ENCODE results near the gene P2RX4.
"Not testable (repeated sequence)": the region's sequence is repeated elsewhere in the genome, so short reads cannot be mapped to it uniquely, and the experiment has no call there.

Gene P2RX4

DNA sequence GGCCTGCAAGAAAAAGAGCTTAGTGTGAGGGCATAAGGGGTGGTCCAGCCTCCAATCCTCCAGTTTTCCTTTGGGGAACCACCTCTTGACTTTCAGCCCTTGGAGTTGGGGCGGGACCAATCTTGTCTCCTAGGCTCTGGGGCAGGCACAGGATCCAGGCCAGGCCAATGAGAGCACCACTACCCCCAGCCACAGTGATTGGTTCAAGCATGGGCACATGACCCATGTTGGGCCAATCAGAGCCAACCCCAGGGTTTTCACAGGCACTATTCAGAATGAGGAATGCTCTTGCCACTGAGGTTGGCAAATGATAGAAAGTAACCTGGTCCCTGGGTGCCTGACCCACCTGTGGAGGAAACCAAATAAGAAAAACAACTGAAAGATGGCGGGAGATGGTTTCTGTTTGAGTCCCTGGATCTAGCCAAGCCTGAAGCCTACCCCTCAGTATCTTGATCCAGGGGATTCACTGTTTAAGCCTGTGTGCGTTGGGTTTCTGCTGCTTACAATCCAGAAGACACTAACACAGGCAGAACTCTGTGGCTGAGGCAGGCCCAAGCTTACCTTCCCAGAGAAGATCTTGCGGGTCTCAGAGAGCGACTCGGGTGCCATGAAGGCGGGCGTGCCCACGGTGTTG lies 42.9 kb downstream of the P2RX4 start:
- DNase-seq (no peak), ATAC-seq (replicated peaks) (no peak)
- no peaks in the 10 kb centered on the region for H3K27me3 Mint-ChIP-seq
- peaks cover 66 to 80% of the 10 kb centered on the region in 2 donors for H3K36me3 Mint-ChIP-seq
- H3K9me3 Mint-ChIP-seq = peaks cover 4% of the 10 kb centered on the region in 2 donors
- H3K27ac Mint-ChIP-seq = no peak overlapping the region
- H3K4me3 Mint-ChIP-seq = no peak overlapping the region
- H3K4me1 Mint-ChIP-seq = peaks cover 1 to 7% of the 10 kb centered on the region in 2 donors

DNA sequence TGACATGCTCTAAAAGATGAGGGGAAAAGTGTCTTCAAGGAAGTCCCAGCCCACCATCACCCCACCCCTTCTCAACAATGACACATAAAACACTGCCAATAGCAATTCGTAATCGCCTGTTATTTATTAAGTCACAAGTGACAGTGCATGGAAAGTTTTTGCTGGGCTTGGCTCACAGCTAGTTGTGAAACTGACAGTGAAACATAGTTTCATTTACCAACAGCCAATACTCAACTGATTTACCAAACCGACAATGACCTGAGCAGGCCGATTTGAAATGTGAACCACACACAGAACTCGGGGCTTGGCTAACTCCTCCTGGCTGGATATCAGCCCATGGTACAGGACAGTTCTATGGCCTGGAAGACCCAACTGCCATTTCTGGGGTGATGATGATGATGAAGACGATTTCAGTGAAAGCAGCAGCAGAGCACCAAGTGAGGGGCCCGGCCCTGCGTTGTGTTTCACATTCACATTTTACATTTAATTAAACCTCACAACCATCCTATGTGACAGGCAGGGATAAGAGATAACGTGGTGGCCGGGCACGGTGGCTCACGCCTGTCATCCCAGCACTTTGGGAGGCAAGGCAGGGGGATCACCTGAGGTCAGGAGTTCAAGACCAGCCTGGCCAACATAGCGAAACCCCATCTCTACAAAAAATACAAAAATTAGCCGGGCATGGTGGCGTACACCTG lies 43.9 kb downstream of the P2RX4 start:
- Mint-ChIP-seq H3K4me1 (peaks cover 1 to 3% of the 10 kb centered on the region in 2 donors), H3K27ac (peak overlapping the region; percentile 83), H3K27me3 (no peaks in the 10 kb centered on the region), H3K36me3 (peaks cover 65 to 78% of the 10 kb centered on the region in 2 donors), H3K9me3 (peaks cover 4% of the 10 kb centered on the region in 2 donors), H3K4me3 (no peak overlapping the region)
- ATAC-seq (replicated peaks) (no peak), DNase-seq (no peak)

GRCh38 chr12:121255433-121255832 lies 45.5 kb downstream of the P2RX4 start:
- H3K4me3 Mint-ChIP-seq = no peak overlapping the region
- peaks cover 63 to 77% of the 10 kb centered on the region in 2 donors for H3K36me3 Mint-ChIP-seq
- no peak for DNase-seq
- no peak for ATAC-seq (replicated peaks)
- no peak overlapping the region for H3K27ac Mint-ChIP-seq
- H3K4me1 Mint-ChIP-seq = peaks cover 0 to 1% of the 10 kb centered on the region in 2 donors
- no peaks in the 10 kb centered on the region for H3K27me3 Mint-ChIP-seq
- peaks cover 4% of the 10 kb centered on the region in 2 donors for H3K9me3 Mint-ChIP-seq

DNA sequence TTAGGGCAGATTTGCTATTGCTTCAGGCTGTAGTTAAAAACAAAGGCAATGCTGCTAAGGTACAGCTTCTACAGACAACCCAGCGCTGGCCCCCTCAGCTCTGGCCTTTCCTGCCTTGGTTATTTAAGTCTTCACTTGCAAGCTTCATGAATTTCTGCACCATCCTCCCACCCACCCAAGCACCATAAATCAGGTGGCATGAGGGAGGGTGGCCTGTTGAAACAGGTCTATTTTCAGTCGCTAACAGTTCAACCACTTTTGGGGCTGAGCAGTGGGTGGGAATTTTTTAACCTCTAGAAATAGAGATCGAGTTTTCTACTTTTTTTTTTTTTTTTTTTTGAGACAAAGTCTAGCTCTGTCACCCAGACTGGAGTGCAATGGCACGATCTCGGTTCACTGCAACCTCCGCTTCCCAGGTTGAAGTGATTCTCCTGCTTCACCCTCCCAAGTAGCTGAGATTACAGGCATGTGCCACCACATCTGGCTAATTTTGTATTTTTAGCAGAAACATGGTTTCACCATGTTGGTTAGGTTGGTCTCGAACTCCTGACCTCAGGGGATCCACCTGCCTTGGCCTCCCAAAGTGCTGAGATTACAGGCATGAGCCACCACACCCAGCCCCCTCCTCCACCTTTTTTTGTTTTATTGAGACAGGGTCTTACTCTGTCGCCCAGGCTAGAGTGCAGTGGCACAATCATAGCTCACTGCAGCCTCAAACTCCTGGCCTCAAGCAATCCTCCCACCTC lies 47.9 kb downstream of the P2RX4 start:
- H3K4me3 Mint-ChIP-seq, H3K4me1 Mint-ChIP-seq, H3K27ac Mint-ChIP-seq, H3K27me3 Mint-ChIP-seq, H3K9me3 Mint-ChIP-seq, DNase-seq: not testable (repeated sequence)
- H3K36me3 Mint-ChIP-seq = peaks cover 60 to 76% of the 10 kb centered on the region in 2 donors
- peak in 1 of 2 donors; percentile 61 for ATAC-seq (replicated peaks)

- peaks cover 58 to 72% of the 10 kb centered on the region in 2 donors for H3K36me3 Mint-ChIP-seq
- DNase-seq = no peak
- peaks cover 0 to 1% of the 10 kb centered on the region in 2 donors for H3K4me1 Mint-ChIP-seq
- no peaks in the 10 kb centered on the region for H3K9me3 Mint-ChIP-seq
- peak in 1 of 2 donors; percentile 28 for ATAC-seq (replicated peaks)
- no peaks in the 10 kb centered on the region for H3K27me3 Mint-ChIP-seq
- peak overlapping the region in 1 of 2 donors; percentile 22 for H3K4me3 Mint-ChIP-seq
- H3K27ac Mint-ChIP-seq = no peak overlapping the region
These were observed 49.1 kb downstream of the P2RX4 start for GRCh38 chr12:121259074-121259473.

- DNase-seq (no peak), ATAC-seq (replicated peaks) (no peak)
- H3K27ac Mint-ChIP-seq = no peak overlapping the region
- peaks cover 56 to 71% of the 10 kb centered on the region in 2 donors for H3K36me3 Mint-ChIP-seq
- no peaks in the 10 kb centered on the region for H3K27me3 Mint-ChIP-seq
- no peak overlapping the region for H3K4me3 Mint-ChIP-seq
- H3K4me1 Mint-ChIP-seq = peaks cover 0 to 1% of the 10 kb centered on the region in 2 donors
- no peaks in the 10 kb centered on the region for H3K9me3 Mint-ChIP-seq
These were observed 50.2 kb downstream of the P2RX4 start for GRCh38 chr12:121260091-121260490.

GRCh38 chr12:121261398-121261797 lies 51.5 kb downstream of the P2RX4 start:
- no peak overlapping the region for H3K4me3 Mint-ChIP-seq
- no peak for DNase-seq
- ATAC-seq (replicated peaks) = no peak
- H3K9me3 Mint-ChIP-seq = no peaks in the 10 kb centered on the region
- H3K27ac Mint-ChIP-seq = no peak overlapping the region
- no peaks in the 10 kb centered on the region for H3K4me1 Mint-ChIP-seq
- H3K27me3 Mint-ChIP-seq = no peaks in the 10 kb centered on the region
- peaks cover 56 to 69% of the 10 kb centered on the region in 2 donors for H3K36me3 Mint-ChIP-seq

- no peaks in the 10 kb centered on the region for H3K9me3 Mint-ChIP-seq
- no peaks in the 10 kb centered on the region for H3K4me1 Mint-ChIP-seq
- H3K27ac Mint-ChIP-seq = no peak overlapping the region
- DNase-seq (no peak), ATAC-seq (replicated peaks) (no peak)
- peaks cover 53 to 69% of the 10 kb centered on the region in 2 donors for H3K36me3 Mint-ChIP-seq
- H3K4me3 Mint-ChIP-seq = no peak overlapping the region
- no peaks in the 10 kb centered on the region for H3K27me3 Mint-ChIP-seq
These were observed 53.4 kb downstream of the P2RX4 start for GRCh38 chr12:121263206-121263935.

DNA sequence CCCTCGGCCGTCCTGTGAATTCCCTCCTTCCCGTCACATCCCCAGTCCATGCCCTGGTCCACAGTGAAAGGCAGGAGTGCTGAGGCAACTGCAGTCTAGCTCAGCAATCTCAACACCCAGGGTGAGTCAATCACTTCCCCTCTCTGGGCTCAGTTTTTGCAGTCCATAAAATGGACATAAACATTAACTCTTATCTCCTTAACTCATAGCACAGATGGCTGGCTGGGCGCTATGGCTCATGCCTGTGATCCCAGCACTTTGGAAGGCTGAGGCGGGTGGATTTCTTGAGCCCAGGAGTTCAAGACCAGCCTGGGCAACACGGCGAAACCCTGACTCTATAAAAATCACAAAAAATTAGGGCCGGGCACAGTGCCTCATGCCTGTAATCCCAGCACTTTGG lies 54.2 kb downstream of the P2RX4 start:
- Mint-ChIP-seq H3K36me3 (peaks cover 58 to 69% of the 10 kb centered on the region in 2 donors), H3K4me3 (no peak overlapping the region), H3K27me3 (no peaks in the 10 kb centered on the region), H3K4me1 (no peaks in the 10 kb centered on the region), H3K27ac (no peak overlapping the region), H3K9me3 (no peaks in the 10 kb centered on the region)
- ATAC-seq (replicated peaks) (no peak), DNase-seq (no peak)

GRCh38 chr12:121264951-121265515 lies 55.1 kb downstream of the P2RX4 start:
- DNase-seq = no peak
- Mint-ChIP-seq H3K4me1 (no peaks in the 10 kb centered on the region), H3K4me3 (no peak overlapping the region), H3K9me3 (no peaks in the 10 kb centered on the region), H3K36me3 (peaks cover 53 to 68% of the 10 kb centered on the region in 2 donors), H3K27me3 (no peaks in the 10 kb centered on the region), H3K27ac (no peak overlapping the region)
- ATAC-seq (replicated peaks) = no peak

GRCh38 chr12:121267822-121268221 lies 57.9 kb downstream of the P2RX4 start:
- H3K36me3 Mint-ChIP-seq = peaks cover 47 to 57% of the 10 kb centered on the region in 2 donors
- H3K4me3 Mint-ChIP-seq = no peak overlapping the region
- no peak for ATAC-seq (replicated peaks)
- DNase-seq = no peak
- no peak overlapping the region for H3K27ac Mint-ChIP-seq
- no peaks in the 10 kb centered on the region for H3K4me1 Mint-ChIP-seq
- H3K27me3 Mint-ChIP-seq = no peaks in the 10 kb centered on the region
- H3K9me3 Mint-ChIP-seq = no peaks in the 10 kb centered on the region

DNA sequence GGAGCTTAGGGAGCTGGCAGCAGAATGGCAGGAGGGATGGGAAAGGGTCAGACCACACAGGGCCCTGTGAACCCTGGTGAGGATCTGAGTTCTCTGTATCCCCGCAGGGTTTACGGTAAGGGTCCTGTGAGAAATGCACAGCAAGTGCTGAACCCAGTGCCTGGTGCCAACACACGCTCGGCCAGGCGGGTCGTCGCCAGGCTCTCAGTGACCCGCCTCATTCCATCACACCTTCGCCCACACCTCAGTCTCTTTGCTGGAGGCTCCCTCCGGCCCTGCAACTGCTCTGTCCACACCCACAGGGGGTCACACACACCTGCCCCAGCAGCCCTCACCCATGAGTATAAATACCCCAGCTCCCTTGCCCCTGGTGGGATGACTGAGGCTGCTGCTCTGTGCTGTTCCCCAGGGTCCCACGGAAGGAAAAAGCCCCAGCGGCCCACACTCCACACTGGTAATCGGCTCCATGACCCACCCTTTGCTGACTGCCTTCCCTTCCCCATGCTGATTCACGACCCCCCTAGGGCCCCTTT lies 63.5 kb downstream of the P2RX4 start:
- peaks cover 35 to 56% of the 10 kb centered on the region in 2 donors for H3K36me3 Mint-ChIP-seq
- no peak overlapping the region for H3K4me3 Mint-ChIP-seq
- peak overlapping the region; percentile 51 for H3K27ac Mint-ChIP-seq
- peaks cover 10% of the 10 kb centered on the region in 2 donors for H3K4me1 Mint-ChIP-seq
- no peaks in the 10 kb centered on the region for H3K27me3 Mint-ChIP-seq
- DNase-seq (no peak), ATAC-seq (replicated peaks) (no peak)
- peaks cover 2 to 5% of the 10 kb centered on the region in 2 donors for H3K9me3 Mint-ChIP-seq

DNA sequence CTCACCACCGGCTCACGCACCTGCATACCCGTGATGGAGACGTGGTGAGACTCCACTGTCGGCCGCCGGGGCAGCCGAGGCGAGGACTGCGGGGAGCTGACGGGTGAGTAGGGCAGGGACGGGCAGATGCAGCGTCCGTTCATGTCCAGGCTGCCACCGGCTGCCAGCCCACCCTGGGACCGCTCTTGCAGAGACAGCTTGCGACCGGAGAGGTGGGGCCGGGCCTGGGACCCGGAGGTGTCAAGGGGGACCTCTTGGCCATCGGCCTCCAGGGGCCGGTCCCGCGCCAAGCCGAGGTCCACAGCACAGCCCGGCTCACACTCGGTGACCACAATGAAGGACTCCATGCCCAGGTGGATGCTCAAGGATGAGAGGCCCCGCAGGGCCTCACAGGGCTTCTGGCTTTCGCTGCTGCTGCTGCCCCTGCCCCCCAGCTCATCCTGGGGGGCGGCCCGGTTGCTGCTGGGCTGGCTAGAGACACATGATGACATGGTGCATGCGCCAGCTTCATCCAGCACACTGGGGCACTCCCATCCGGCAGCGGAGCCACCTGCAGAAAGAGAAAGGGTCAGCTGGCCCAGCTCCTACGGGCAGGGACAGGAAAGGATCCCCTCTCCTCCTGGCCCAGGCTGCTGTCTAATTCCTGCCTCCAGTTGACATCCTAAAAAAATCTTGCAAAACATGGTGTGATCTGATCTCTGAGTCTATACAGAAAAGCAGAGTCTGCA lies 64.3 kb downstream of the P2RX4 start:
- Mint-ChIP-seq H3K4me1 (peaks cover 10 to 16% of the 10 kb centered on the region in 2 donors), H3K36me3 (peaks cover 33 to 54% of the 10 kb centered on the region in 2 donors), H3K27me3 (no peaks in the 10 kb centered on the region), H3K4me3 (no peak overlapping the region), H3K27ac (peak overlapping the region; percentile 51), H3K9me3 (peaks cover 2 to 5% of the 10 kb centered on the region in 2 donors)
- DNase-seq (no peak), ATAC-seq (replicated peaks) (no peak)

Measured in stimulated activated naive B cell treated with anti-CD40 and anti-IgM and Interleukin-4, amounts not matched to agents 10 μg/mL and 1 μg/mL and 100 μg/mL, for 72 hours (primary cell).